NCI-H69 (cell line): Measurements from ENCODE around the gene HS6ST3.

Experiments
- DNase-seq: peaks from one replicate; lab custom pipeline; 2025; lab: John Stamatoyannopoulos, UW

HS6ST3 gene

GRCh38 chr13:96792188-96792587 is 702.3 kb downstream of the HS6ST3 start:
- DNase-seq = no peak

GRCh38 chr13:96792736-96793403 is 703.0 kb downstream of the HS6ST3 start:
- DNase-seq = no peak

- no peak for DNase-seq
These were observed 703.5 kb downstream of the HS6ST3 start for GRCh38 chr13:96793404-96793755.

- DNase-seq = no peak
These were observed 704.8 kb downstream of the HS6ST3 start for GRCh38 chr13:96794669-96795068.

GRCh38 chr13:96795670-96796069 is 705.8 kb downstream of the HS6ST3 start:
- no peak for DNase-seq

GRCh38 chr13:96796091-96796633 is 706.3 kb downstream of the HS6ST3 start:
- DNase-seq = no peak

GRCh38 chr13:96797136-96797535 is 707.2 kb downstream of the HS6ST3 start:
- no peak for DNase-seq

- DNase-seq = no peak
These were observed 713.7 kb downstream of the HS6ST3 start for GRCh38 chr13:96803456-96804100.

- DNase-seq = no peak
These were observed 714.3 kb downstream of the HS6ST3 start for GRCh38 chr13:96804174-96804573.

- no peak for DNase-seq
These were observed 716.8 kb downstream of the HS6ST3 start for GRCh38 chr13:96806746-96807145.

GRCh38 chr13:96809366-96810096 is 719.6 kb downstream of the HS6ST3 start:
- no peak for DNase-seq

GRCh38 chr13:96810104-96810503 is 720.2 kb downstream of the HS6ST3 start:
- DNase-seq = peak; percentile 26

- DNase-seq = no peak
These were observed 721.1 kb downstream of the HS6ST3 start for GRCh38 chr13:96811049-96811448.

GRCh38 chr13:96816261-96816660 is 726.4 kb downstream of the HS6ST3 start:
- no peak for DNase-seq

- peak; percentile 8 for DNase-seq
These were observed 727.0 kb downstream of the HS6ST3 start for GRCh38 chr13:96816874-96817273.

GRCh38 chr13:96817336-96817941 is 727.5 kb downstream of the HS6ST3 start:
- DNase-seq = peak; percentile 34

GRCh38 chr13:96819375-96819774 is 729.5 kb downstream of the HS6ST3 start:
- no peak for DNase-seq

- DNase-seq = no peak
These were observed 731.5 kb downstream of the HS6ST3 start for GRCh38 chr13:96821381-96821780.

GRCh38 chr13:96821971-96822370 is 732.1 kb downstream of the HS6ST3 start:
- DNase-seq = no peak

GRCh38 chr13:96822895-96823294 is 733.0 kb downstream of the HS6ST3 start:
- peak; percentile 36 for DNase-seq

GRCh38 chr13:96824140-96824539 is 734.2 kb downstream of the HS6ST3 start:
- DNase-seq = no peak

- DNase-seq = no peak
These were observed 735.7 kb downstream of the HS6ST3 start for GRCh38 chr13:96825653-96826052.

- no peak for DNase-seq
These were observed 744.7 kb downstream of the HS6ST3 start for GRCh38 chr13:96834626-96835025.
